ENCODE data around the gene RALA.

- no peak for TF ChIP-seq CTCF (IDR thresholded peaks at IDR 0.05 in 8 of 11, conservative IDR thresholded peaks at IDR 0.05 in 3 of 11)
- TF ChIP-seq POLR2A (IDR thresholded peaks at IDR 0.05): no peak
- TF ChIP-seq POLR2AphosphoS5 (IDR thresholded peaks at IDR 0.05): no peak
These were observed 22.4 kb downstream of the RALA start for GRCh38 chr7:39645482-39646407.
